Ectodermal cell (in vitro differentiated cells): ENCODE measurements around the gene ACAP2.

Experiments used
- H3K27ac ChIP-seq: 2 replicates; pipeline ENCODE4 v1.7.0; 2013; ENCODE audit warnings: mild to moderate bottlenecking, low read depth, low read length; ENCODE audit not compliant: insufficient read depth, poor library complexity, severe bottlenecking
- H3K27me3 ChIP-seq: 2 replicates; pipeline ENCODE4 v1.7.0; 2013; ENCODE audit warnings: mild to moderate bottlenecking, low read length; ENCODE audit not compliant: insufficient read depth, control insufficient read depth, poor library complexity, severe bottlenecking
- H3K36me3 ChIP-seq: one replicate; pipeline ENCODE4 v1.7.0; 2013; ENCODE audit warnings: low read length; ENCODE audit not compliant: control insufficient read depth, insufficient read depth
- H3K4me1 ChIP-seq: one replicate; pipeline ENCODE4 v1.7.0; 2013; ENCODE audit warnings: low read length; ENCODE audit not compliant: control insufficient read depth, insufficient read depth
- H3K4me3 ChIP-seq: 2 replicates; pipeline ENCODE4 v1.7.0; 2013; ENCODE audit warnings: low read depth, low read length, control low read depth; ENCODE audit not compliant: insufficient read depth
- H3K9me3 ChIP-seq: 2 replicates; pipeline ENCODE4 v1.7.0; 2013; ENCODE audit warnings: mild to moderate bottlenecking, low read length, moderate library complexity; ENCODE audit not compliant: control insufficient read depth
- WGBS, 2 experiments: methylation state at CpG; one replicate each; pipeline ENCODE4 v1.1.7; 2013; ENCODE audit warnings: missing lambda C conversion rate in 2 of 2; 5-methylcytosine and 5-hydroxymethylcytosine counted together

Gene ACAP2

DNA sequence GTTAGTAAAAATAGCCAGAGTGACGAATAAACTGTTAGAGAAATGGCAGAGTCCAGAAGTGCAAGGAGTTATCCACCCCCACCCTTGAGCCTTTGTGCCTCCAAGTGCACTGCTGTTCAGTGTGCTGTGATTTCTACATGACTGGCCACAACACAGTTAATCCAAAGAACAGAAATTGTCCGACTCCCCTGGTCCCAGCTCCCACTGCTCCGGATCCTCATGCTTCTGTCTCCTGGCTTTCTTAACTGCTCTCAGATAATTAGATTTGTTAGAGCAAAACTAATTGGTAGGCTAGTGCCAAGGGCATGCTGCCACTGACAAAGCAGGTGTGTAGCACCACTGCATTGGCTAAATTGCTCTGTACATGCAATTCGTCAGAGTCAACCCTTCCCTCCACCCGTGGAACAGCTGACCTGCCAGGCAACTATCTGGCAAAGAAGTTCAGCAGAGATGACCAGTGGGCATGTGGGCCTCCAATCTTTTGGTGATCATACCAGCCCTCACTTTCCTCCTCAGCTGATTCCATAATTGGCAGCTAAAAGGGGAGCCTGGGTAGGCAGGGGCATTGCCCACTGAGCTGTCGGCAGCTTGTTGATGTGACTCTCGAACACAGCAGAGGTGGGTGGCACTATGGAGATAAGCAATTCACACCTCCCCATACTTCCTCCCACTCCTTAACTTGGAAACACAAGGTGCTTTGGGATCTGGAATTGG, 18.9 kb upstream of the ACAP2 start:
- H3K4me1 ChIP-seq: no peaks in the 10 kb centered on the region
- no peaks in the 10 kb centered on the region for H3K9me3 ChIP-seq
- WGBS, 2 experiments: 89 to 90% methylated on average over 7 of the region's 7 CpGs
- no peaks in the 10 kb centered on the region for H3K36me3 ChIP-seq
- H3K4me3 ChIP-seq: no peak overlapping the region
- H3K27ac ChIP-seq: no peak overlapping the region
- no peaks in the 10 kb centered on the region for H3K27me3 ChIP-seq

DNA sequence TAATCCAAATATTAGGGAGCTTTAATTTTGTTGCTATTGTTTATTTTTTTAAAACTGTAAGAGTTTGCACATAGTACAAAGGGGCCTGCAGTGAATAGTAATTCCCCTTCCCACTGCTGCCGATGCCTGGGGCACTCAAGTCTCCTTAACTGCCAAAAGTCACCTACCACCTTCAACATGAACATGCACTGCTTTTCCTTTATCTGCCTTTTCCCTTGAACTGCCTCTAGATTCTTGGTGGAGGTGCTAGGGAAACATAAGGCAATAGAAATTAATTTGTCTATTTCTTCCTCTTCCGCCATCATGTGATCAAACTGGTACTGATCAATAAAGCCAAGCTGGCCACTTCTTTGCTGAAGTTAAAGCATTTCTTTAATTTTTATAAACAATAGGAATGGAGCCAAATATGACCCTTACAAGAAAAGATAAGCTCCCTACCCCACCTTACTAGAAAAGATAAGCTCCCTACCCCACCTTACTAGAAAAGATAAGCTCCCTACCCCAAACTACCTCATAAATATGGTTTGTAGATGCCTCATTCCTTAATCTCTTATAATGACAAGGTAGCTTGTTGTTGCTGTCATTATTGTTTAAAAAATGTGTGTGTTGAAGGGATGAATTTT, 17.4 kb upstream of the ACAP2 start:
- H3K9me3 ChIP-seq: no peaks in the 10 kb centered on the region
- H3K36me3 ChIP-seq: no peaks in the 10 kb centered on the region
- 93 to 96% methylated on average over 2 of the region's 2 CpGs for WGBS, 2 experiments
- no peaks in the 10 kb centered on the region for H3K4me1 ChIP-seq
- no peak overlapping the region for H3K4me3 ChIP-seq
- no peak overlapping the region for H3K27ac ChIP-seq
- H3K27me3 ChIP-seq: no peaks in the 10 kb centered on the region

- Histone ChIP-seq H3K27me3 (no peaks in the 10 kb centered on the region), H3K27ac (no peak overlapping the region), H3K9me3 (no peaks in the 10 kb centered on the region), H3K4me3 (no peak overlapping the region), H3K4me1 (no peaks in the 10 kb centered on the region), H3K36me3 (no peaks in the 10 kb centered on the region)
- WGBS, 2 experiments: 91 to 100% methylated on average over 2 of the region's 2 CpGs
Measured at GRCh38 chr3:195458316-195458717, 15.5 kb upstream of the ACAP2 start.

GRCh38 chr3:195455789-195456188, 13.0 kb upstream of the ACAP2 start:
- Histone ChIP-seq H3K9me3 (no peaks in the 10 kb centered on the region), H3K27me3 (no peaks in the 10 kb centered on the region), H3K36me3 (no peaks in the 10 kb centered on the region), H3K4me3 (no peak overlapping the region), H3K4me1 (peaks cover 8% of the 10 kb centered on the region), H3K27ac (no peak overlapping the region)
- 95 to 96% methylated on average over 7 of the region's 7 CpGs for WGBS, 2 experiments

DNA sequence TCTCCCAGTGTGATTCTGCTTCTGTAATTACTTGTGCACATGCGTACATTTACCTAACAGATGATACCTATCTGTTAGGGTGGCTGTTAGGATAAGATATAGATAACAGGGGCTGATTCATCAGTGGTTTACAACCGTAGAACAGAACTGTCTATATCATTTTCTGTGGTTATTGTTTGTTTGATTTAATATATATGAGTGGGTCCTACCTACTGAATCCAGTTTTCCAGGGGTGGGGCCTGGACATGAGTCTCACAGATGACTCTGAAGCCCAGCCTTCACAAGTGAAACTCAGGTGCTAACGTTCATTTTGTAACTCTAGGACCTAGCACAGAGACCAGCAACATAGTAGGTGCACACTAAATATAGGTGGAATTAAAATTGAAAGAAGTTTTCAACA, 10.4 kb upstream of the ACAP2 start:
- 98 to 100% methylated on average over 3 of the region's 3 CpGs for WGBS, 2 experiments
- Histone ChIP-seq H3K27me3 (no peaks in the 10 kb centered on the region), H3K4me1 (peaks cover 9% of the 10 kb centered on the region), H3K4me3 (no peak overlapping the region), H3K9me3 (no peaks in the 10 kb centered on the region), H3K27ac (no peak overlapping the region), H3K36me3 (no peaks in the 10 kb centered on the region)

- Histone ChIP-seq H3K27me3 (no peaks in the 10 kb centered on the region), H3K36me3 (no peaks in the 10 kb centered on the region), H3K27ac (no peak overlapping the region), H3K4me1 (peaks cover 9% of the 10 kb centered on the region), H3K4me3 (no peak overlapping the region), H3K9me3 (no peaks in the 10 kb centered on the region)
- WGBS, 2 experiments: 85 to 89% methylated on average over 6 of the region's 6 CpGs
Measured at GRCh38 chr3:195451373-195452015, 8.7 kb upstream of the ACAP2 start.

DNA sequence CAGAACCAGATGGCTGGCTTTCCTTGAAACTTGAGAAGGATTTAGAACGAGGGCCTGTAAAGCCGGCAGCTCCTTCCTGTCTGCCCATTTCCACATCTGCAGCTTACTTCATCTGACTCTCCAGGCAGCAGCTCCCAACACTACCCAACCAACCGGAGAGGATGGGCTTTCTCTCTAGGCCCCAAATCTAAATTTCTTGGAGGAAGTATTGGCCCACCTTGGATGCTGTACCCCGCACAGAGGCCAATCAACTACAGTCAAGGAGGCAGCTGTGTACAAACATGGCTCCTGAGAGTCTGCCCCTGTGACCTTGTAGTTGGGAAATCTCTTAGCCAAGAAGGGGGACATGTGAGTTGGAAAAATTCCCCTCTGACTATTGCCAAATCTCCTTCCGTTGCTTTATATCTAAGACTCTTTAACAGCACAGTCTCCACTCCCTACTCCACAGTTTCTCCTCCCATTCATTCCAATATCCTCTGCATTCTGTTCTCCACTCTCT, 8.0 kb upstream of the ACAP2 start:
- Histone ChIP-seq H3K27me3 (no peaks in the 10 kb centered on the region), H3K27ac (no peak overlapping the region), H3K36me3 (no peaks in the 10 kb centered on the region), H3K4me1 (peaks cover 9% of the 10 kb centered on the region), H3K9me3 (no peaks in the 10 kb centered on the region), H3K4me3 (no peak overlapping the region)
- 78 to 82% methylated on average over 5 of the region's 5 CpGs for WGBS, 2 experiments

DNA sequence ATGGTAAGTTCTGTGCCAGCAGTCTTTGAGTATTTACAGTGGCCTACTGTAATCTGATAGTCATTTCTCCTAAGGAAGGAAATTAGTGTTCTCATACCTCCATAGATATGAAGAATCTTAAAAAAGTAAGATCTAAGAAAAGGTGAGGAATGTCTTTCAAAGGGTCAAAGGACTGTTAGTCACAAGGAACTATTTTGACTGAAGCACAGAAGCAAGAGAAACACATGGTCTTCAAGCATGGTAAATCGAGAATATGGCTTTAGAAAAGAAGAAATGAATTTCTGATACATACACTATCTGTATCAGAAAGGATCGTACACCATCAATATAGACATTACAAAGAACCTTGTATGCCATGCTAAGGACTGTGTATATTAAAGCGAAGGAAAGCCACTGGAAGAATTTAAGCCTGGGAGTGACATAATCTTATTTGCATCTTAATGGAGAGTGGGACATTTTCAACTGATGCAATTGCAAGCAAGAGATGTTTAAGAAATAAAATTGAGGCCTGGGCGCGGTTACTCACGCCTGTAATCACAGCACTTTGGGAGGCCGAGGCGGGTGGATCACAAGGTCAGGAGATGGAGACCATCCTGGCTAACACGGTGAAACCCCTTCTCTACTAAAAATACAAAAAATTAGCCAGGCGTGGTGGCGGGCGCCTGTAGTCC, 5.5 kb upstream of the ACAP2 start:
- Histone ChIP-seq H3K27ac (no peak overlapping the region), H3K36me3 (no peaks in the 10 kb centered on the region), H3K27me3 (no peaks in the 10 kb centered on the region), H3K4me3 (no peak overlapping the region), H3K9me3 (no peaks in the 10 kb centered on the region), H3K4me1 (peaks cover 14% of the 10 kb centered on the region)
- 96 to 98% methylated on average over 8 to 9 of the region's 12 CpGs for WGBS, 2 experiments

- WGBS, 2 experiments: 93 to 96% methylated on average over 6 of the region's 6 CpGs
- Histone ChIP-seq H3K4me3 (no peak overlapping the region), H3K27ac (no peak overlapping the region), H3K27me3 (no peaks in the 10 kb centered on the region), H3K9me3 (no peaks in the 10 kb centered on the region), H3K4me1 (peaks cover 14% of the 10 kb centered on the region), H3K36me3 (no peaks in the 10 kb centered on the region)
Measured at GRCh38 chr3:195447201-195447600, 4.4 kb upstream of the ACAP2 start.

- Histone ChIP-seq H3K4me3 (no peak overlapping the region), H3K36me3 (no peaks in the 10 kb centered on the region), H3K27me3 (no peaks in the 10 kb centered on the region), H3K27ac (no peak overlapping the region), H3K9me3 (no peaks in the 10 kb centered on the region), H3K4me1 (peaks cover 12% of the 10 kb centered on the region)
- 75 to 78% methylated on average over 3 of the region's 3 CpGs for WGBS, 2 experiments
Measured at GRCh38 chr3:195446359-195446758, 3.5 kb upstream of the ACAP2 start.
